ENCODE measurements around the gene RFX4.

The RFX4 gene

GRCh38 chr12:106645465-106646330 lies 62.9 kb downstream of the RFX4 start:
- TF ChIP-seq POLR2A (IDR thresholded peaks at IDR 0.05; ENCODE audit: low read length) = no peak
- no peak for TF ChIP-seq GATA1 (IDR thresholded peaks at IDR 0.05; ENCODE audit: low read depth, low read length)
- no peak for DNase-seq

DNA sequence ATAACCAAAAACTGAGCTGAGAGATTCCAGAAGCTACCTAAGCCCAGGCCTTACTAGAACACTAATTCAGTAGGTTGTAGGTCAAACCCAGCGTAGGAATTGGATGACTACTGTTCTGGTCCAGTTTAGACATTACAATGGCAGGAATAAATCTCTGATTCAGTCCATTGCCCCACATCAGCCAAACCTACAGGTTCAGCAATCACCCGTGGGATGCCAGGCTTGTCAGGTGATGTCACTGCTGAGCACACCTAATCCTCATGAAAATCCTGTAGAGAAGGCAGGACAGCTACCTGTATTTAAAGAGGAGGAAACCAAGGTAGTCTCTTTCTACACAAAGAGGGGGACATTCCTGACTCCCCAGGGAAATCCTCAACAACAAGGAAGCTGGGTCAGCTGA lies 63.7 kb downstream of the RFX4 start:
- TF ChIP-seq GATA1 (IDR thresholded peaks at IDR 0.05; ENCODE audit: low read depth, low read length) (no peak), POLR2A (IDR thresholded peaks at IDR 0.05; ENCODE audit: low read length) (no peak)

GRCh38 chr12:106647793-106648514 lies 65.2 kb downstream of the RFX4 start:
- TF ChIP-seq POLR2A (IDR thresholded peaks at IDR 0.05; ENCODE audit: low read length) (no peak), GATA1 (IDR thresholded peaks at IDR 0.05; ENCODE audit: low read depth, low read length) (no peak)
- no peak for DNase-seq

More for the DNA sequence above, 63.7 kb downstream of the RFX4 start:
- no peak for DNase-seq

- no peak for TF ChIP-seq POLR2A (IDR thresholded peaks at IDR 0.05; ENCODE audit: low read length)
- no peak for TF ChIP-seq GATA1 (IDR thresholded peaks at IDR 0.05; ENCODE audit: low read depth, low read length)
- no peak for DNase-seq
These were observed 65.9 kb downstream of the RFX4 start for GRCh38 chr12:106648736-106649135.

- TF ChIP-seq GATA1 (IDR thresholded peaks at IDR 0.05; ENCODE audit: low read depth, low read length) = no peak
- no peak for TF ChIP-seq POLR2A (IDR thresholded peaks at IDR 0.05; ENCODE audit: low read length)
These were observed 68.7 kb downstream of the RFX4 start for GRCh38 chr12:106651552-106651951.

DNA sequence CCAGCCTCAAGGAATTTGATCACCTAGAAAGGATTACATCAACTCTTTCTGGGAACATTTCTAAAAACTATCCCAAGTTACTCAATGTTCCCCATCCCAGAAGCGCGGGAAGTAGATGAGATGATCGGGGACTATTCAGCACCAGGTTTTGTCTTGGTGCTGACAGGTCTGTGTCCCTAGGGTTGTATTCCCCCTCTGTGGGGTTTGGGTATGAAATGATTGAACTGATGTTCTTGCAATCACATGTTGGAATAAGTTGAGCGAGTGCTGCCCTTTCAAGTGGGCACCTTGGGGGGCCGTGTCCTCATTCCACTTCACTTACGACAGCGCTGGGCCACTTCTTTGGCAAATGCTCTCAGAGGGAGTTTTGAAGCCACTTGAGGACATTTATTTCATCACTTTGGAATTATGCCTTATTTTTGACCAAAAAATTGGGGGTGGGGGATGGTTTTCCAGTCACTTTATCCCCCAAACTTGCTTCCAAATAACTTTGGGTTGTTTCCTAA lies 69.8 kb downstream of the RFX4 start:
- no peak for TF ChIP-seq POLR2A (IDR thresholded peaks at IDR 0.05; ENCODE audit: low read length)
- TF ChIP-seq GATA1 (IDR thresholded peaks at IDR 0.05; ENCODE audit: low read depth, low read length) = no peak
- no peak for DNase-seq

More at GRCh38 chr12:106651552-106651951, 68.7 kb downstream of the RFX4 start:
- DNase-seq = no peak

- no peak for DNase-seq
These were observed 72.8 kb downstream of the RFX4 start for GRCh38 chr12:106655577-106655976.

GRCh38 chr12:106657488-106657887 lies 74.7 kb downstream of the RFX4 start:
- no peak for TF ChIP-seq POLR2A (IDR thresholded peaks at IDR 0.05; ENCODE audit: low read length)
- no peak for TF ChIP-seq GATA1 (IDR thresholded peaks at IDR 0.05; ENCODE audit: low read depth, low read length)
- no peak for DNase-seq

More at GRCh38 chr12:106655577-106655976, 72.8 kb downstream of the RFX4 start:
- TF ChIP-seq POLR2A (IDR thresholded peaks at IDR 0.05; ENCODE audit: low read length) (no peak), GATA1 (IDR thresholded peaks at IDR 0.05; ENCODE audit: low read depth, low read length) (no peak)

DNA sequence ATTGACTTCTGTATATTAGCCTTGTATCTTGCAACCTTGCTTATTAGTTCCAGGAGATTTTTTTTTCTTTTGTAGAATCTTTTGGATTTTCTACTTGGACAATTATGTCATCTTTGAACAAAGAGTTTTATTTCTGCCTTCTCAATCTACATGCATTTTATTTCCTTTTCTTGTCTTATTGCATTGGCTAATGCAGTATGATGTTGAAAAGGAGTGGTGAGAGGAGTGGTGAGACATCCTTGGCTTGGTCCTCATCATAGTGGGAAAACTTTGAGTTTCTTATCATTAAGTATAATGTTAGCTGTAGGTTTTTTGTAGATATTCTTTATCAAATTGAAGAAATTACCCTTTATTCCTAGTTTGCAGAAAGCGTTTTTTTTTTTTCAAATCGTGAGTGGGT lies 80.6 kb downstream of the RFX4 start:
- no peak for TF ChIP-seq GATA1 (IDR thresholded peaks at IDR 0.05; ENCODE audit: low read depth, low read length)
- no peak for TF ChIP-seq POLR2A (IDR thresholded peaks at IDR 0.05; ENCODE audit: low read length)
- no peak for DNase-seq

DNA sequence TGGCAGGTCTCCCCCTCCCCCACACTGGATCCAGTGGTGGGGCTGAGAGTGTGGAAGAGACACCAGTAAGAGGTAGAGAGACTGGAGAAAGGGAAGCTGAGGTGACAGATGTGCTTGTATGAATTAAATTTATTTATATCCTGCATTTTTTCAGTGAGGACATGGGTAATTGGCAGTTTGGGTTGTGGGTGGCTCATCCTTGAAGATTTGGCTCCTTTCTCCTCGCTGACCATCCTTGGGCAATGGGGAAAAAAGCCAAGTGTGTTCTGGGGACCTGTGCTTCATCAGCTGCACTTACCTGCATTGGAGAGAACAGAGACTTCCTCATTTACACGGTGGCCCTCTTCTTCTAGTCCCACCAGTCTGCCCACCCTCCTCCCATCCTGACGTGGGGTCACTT lies 86.4 kb downstream of the RFX4 start:
- no peak for DNase-seq
- no peak for TF ChIP-seq GATA1 (IDR thresholded peaks at IDR 0.05; ENCODE audit: low read depth, low read length)
- TF ChIP-seq POLR2A (IDR thresholded peaks at IDR 0.05; ENCODE audit: low read length) = no peak

DNA sequence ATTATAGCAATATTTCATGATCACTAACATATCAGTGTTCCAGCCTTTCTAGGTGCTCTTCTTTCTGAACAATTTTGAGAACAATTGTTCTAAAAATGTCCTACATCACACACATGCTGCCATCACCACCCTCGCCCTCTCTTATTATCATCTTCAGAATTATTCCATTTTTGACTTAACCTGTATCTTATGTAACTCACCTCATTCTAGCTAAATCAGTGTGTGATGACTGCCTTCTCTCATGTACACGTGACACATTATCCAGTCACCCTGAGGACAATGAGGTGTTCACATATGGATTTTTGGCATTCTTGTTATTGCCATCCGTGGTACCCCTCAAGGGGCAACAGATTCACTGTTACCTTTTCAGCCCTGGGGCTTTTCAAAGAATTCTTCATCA lies 87.3 kb downstream of the RFX4 start:
- no peak for DNase-seq
- no peak for TF ChIP-seq POLR2A (IDR thresholded peaks at IDR 0.05; ENCODE audit: low read length)
- TF ChIP-seq GATA1 (IDR thresholded peaks at IDR 0.05; ENCODE audit: low read depth, low read length) = no peak

GRCh38 chr12:106671840-106672239 lies 89.0 kb downstream of the RFX4 start:
- no peak for DNase-seq
- TF ChIP-seq GATA1 (IDR thresholded peaks at IDR 0.05; ENCODE audit: low read depth, low read length) = no peak
- no peak for TF ChIP-seq POLR2A (IDR thresholded peaks at IDR 0.05; ENCODE audit: low read length)

GRCh38 chr12:106672314-106673025 lies 89.7 kb downstream of the RFX4 start:
- DNase-seq = no peak
- TF ChIP-seq POLR2A (IDR thresholded peaks at IDR 0.05; ENCODE audit: low read length) = no peak
- TF ChIP-seq GATA1 (IDR thresholded peaks at IDR 0.05; ENCODE audit: low read depth, low read length) = no peak

DNA sequence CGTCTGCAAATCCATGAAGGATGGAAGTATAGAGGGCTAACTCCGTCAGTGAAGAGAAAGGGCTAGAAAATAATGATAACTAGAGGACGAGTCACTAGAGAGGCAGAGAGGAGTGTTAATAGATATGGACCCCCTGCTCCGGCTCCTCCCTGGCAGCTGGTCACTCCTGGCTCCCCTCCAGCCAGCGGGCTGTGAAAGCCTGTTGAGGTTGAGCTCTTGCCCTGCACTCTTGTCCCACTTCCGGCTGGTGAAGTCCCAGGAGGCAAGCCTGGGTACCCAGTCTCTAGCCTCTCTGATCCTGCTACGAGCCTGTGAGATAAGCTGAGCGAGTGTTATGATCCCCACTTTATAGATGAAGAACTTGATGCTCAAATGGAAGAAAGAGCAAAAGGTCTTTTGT lies 90.3 kb downstream of the RFX4 start:
- no peak for DNase-seq
- TF ChIP-seq POLR2A (IDR thresholded peaks at IDR 0.05; ENCODE audit: low read length) (no peak), GATA1 (IDR thresholded peaks at IDR 0.05; ENCODE audit: low read depth, low read length) (no peak)

Data from erythroblast (primary cell).